K562 (cell line): ENCODE data around the gene FAM234A. TPM values are rescaled to one million over a fixed set of nuclear protein-coding genes. Genes with fewer than 3 reads are reported as not detected.

ENCODE experiments used
- ATAC-seq: fragments of 200-7000 bp; cut with Tn5 transposase; 3 replicates; pipeline ENCODE4 v1.9.1; 2020; ENCODE audit warnings: moderate library complexity
- BruUV-seq: library from RNA; stranded (reverse); fragments of 400-500 nt; replicated peaks from 2 replicates; lab custom pipeline; 2021; lab: Mats Ljungman, UMichigan
- CTCF ChIA-PET: fragments of 300-600 bp; formaldehyde crosslinking; extraction: SDS; loops from one replicate; lab custom pipeline; 2021; ENCODE audit warnings: low intra/inter-chr PET ratio; lab: Yijun Ruan, JAX
- POLR2A ChIA-PET: fragments of 300-600, 350-650 bp; sonication (Branson Sonifier 250); formaldehyde crosslinking; extraction: SDS; loops from one replicate; lab custom pipeline; 2021; ENCODE audit warnings: antibody characterized with exemption, inconsistent platforms; lab: Yijun Ruan, JAX
- DNase-seq, 4 experiments: peaks; one replicate each; pipeline versions ENCODE4 v3.0.0 to v3.0.0-alpha.2; 2011 to 2018; ENCODE audit warnings: low spot score in 3 of 4, mixed read lengths in 3 of 4; ENCODE audit errors: extremely low read depth in 1 of 4
- FAIRE-seq: peaks from 2 replicates; lab custom pipeline; 2011; peaks lifted over from hg19 to GRCh38; lab: Jason Lieb, UNC
- H2AFZ ChIP-seq: 2 replicates; pipeline ENCODE4 v1.6.0; 2011; ENCODE audit warnings: low read depth, low read length, control low read depth, inconsistent platforms
- H3K27ac ChIP-seq: fragments of 200-600 bp; 3 replicates; pipeline ENCODE4 v1.8.0; 2011; ENCODE audit warnings: low read depth, mild to moderate bottlenecking, control low read depth, inconsistent platforms, low read length, moderate library complexity, mixed read lengths; ENCODE audit errors: extremely low read depth
- H3K27me3 ChIP-seq, 2 experiments: fragments of 300-600 bp in 1 of 2; 2 replicates in 1 of 2; 3 replicates in 1 of 2; pipeline versions ENCODE4 v1.6.0 to v1.8.0; 2011; ENCODE audit warnings: inconsistent platforms in 2 of 2, low read length in 2 of 2, mild to moderate bottlenecking in 1 of 2, mixed read lengths in 1 of 2, moderate library complexity in 1 of 2; ENCODE audit not compliant: control insufficient read depth in 2 of 2, insufficient read depth in 2 of 2
- H3K36me3 ChIP-seq: fragments of 300-600 bp; 3 replicates; pipeline ENCODE4 v1.8.0; 2011; ENCODE audit warnings: mild to moderate bottlenecking, low read length, inconsistent platforms; ENCODE audit not compliant: control insufficient read depth, insufficient read depth
- H3K4me1 ChIP-seq, 2 experiments: fragments of 200-600 bp in 1 of 2; replicated peaks in 1 of 2; 2 replicates in 1 of 2; 3 replicates in 1 of 2; pipeline versions ENCODE4 v1.5.1 to v1.8.0; 2011; ENCODE audit warnings: inconsistent platforms in 2 of 2, low read length in 2 of 2, mild to moderate bottlenecking in 1 of 2, mixed read lengths in 1 of 2, moderate library complexity in 1 of 2; ENCODE audit not compliant: control insufficient read depth in 2 of 2, insufficient read depth in 2 of 2
- H3K4me2 ChIP-seq: 2 replicates; pipeline ENCODE4 v1.6.1; 2011; ENCODE audit warnings: low read length, control low read depth, inconsistent platforms, mixed read lengths; ENCODE audit not compliant: insufficient read depth
- H3K4me3 ChIP-seq: fragments of 200-600 bp; sonication (generic), shearing (Covaris generic); 2 replicates; pipeline ENCODE4 v1.5.1; 2016; ENCODE audit warnings: control low read depth, inconsistent platforms
- H3K79me2 ChIP-seq: fragments of 200-600 bp; 3 replicates; pipeline ENCODE4 v1.8.0; 2011; ENCODE audit warnings: low read length, inconsistent platforms; ENCODE audit not compliant: control insufficient read depth, insufficient read depth
- H3K9ac ChIP-seq, 2 experiments: 2 replicates each; pipeline versions ENCODE4 v1.6.0 to v1.6.1; 2011; ENCODE audit warnings: low read depth in 2 of 2, low read length in 2 of 2, control low read depth in 1 of 2, inconsistent platforms in 1 of 2, mild to moderate bottlenecking in 1 of 2, mixed read lengths in 1 of 2; ENCODE audit not compliant: insufficient read depth in 1 of 2
- H3K9me1 ChIP-seq: one replicate; pipeline ENCODE4 v1.6.0; 2011; ENCODE audit warnings: inconsistent platforms, mild to moderate bottlenecking, low read length, moderate library complexity; ENCODE audit not compliant: control insufficient read depth, insufficient read depth
- H3K9me3 ChIP-seq: replicated peaks from 2 replicates; pipeline ENCODE4 v1.5.1; 2011; ENCODE audit warnings: low read depth, low read length, inconsistent platforms; ENCODE audit not compliant: control insufficient read depth, insufficient read depth
- H4K20me1 ChIP-seq: replicated peaks from 2 replicates; pipeline ENCODE4 v1.6.1; 2011; ENCODE audit warnings: low read length, inconsistent platforms, mixed read lengths; ENCODE audit not compliant: control insufficient read depth, insufficient read depth
- CC2D1A ChIP-seq: fragments of 450-650 bp; IDR thresholded peaks from 2 replicates; pipeline ENCODE4 v1.6.1; 2017; ENCODE audit warnings: mild to moderate bottlenecking
- CCAR2 ChIP-seq: fragments of 200-400 bp; formaldehyde crosslinking; IDR thresholded peaks from 2 replicates; pipeline ENCODE4 v1.6.1; 2017; ENCODE audit warnings: mild to moderate bottlenecking, low read depth, low read length
- EWSR1 ChIP-seq: fragments of 450-650 bp; IDR thresholded peaks from 2 replicates; pipeline ENCODE4 v1.6.1; 2018; ENCODE audit warnings: borderline replicate concordance, mild to moderate bottlenecking, low read depth, moderate library complexity; ENCODE audit not compliant: partially characterized antibody
- FOXJ3 ChIP-seq: sonication (generic); formaldehyde crosslinking; IDR thresholded peaks from 2 replicates; pipeline ENCODE4 v1.4.0; 2020; ENCODE audit warnings: mild to moderate bottlenecking, missing genetic modification reagents
- MYC ChIP-seq, 2 experiments: fragments of 250-450 bp in 1 of 2; sonication (Bioruptor Pico) in 1 of 2; IDR thresholded peaks; 2 replicates each; pipeline versions ENCODE4 v1.5.1 to v1.6.1; 2012 to 2021; ENCODE audit warnings: low read depth in 2 of 2, borderline replicate concordance in 1 of 2, improper control_type of control experiment in 1 of 2, low read length in 1 of 2, mild to moderate bottlenecking in 1 of 2, moderate library complexity in 1 of 2
- PML ChIP-seq: IDR thresholded peaks from 2 replicates; pipeline ENCODE4 v1.6.1; 2012; ENCODE audit warnings: low read length, inconsistent platforms
- TSC22D4 ChIP-seq: fragments of 450-650 bp; IDR thresholded peaks from 2 replicates; pipeline ENCODE4 v1.6.1; 2016; ENCODE audit warnings: missing genetic modification characterization, missing biosample characterization, control low read depth
- USF2 ChIP-seq: sonication (generic); formaldehyde crosslinking; IDR thresholded peaks from 2 replicates; pipeline ENCODE4 v1.5.0; 2020; ENCODE audit warnings: missing genetic modification reagents
- ZBTB17 ChIP-seq: fragments of 450-650 bp; formaldehyde crosslinking; IDR thresholded peaks from 2 replicates; pipeline ENCODE4 v1.4.0; 2020; ENCODE audit warnings: mild to moderate bottlenecking
- ZNF518B ChIP-seq: fragments of 250-450 bp; sonication (Bioruptor Pico); IDR thresholded peaks from 2 replicates; pipeline ENCODE4 v1.5.0; 2021; ENCODE audit warnings: mild to moderate bottlenecking, moderate library complexity
- ZNF79 ChIP-seq: fragments of 250-450 bp; sonication (Bioruptor Pico); IDR thresholded peaks from 2 replicates; pipeline ENCODE4 v1.4.0; 2020; ENCODE audit warnings: low read depth, mild to moderate bottlenecking, moderate library complexity
- WGBS: fragments of 100-300 bp; shearing (Covaris generic); methylation state at CpG from one replicate; pipeline ENCODE4 v1.1.6; 2016; ENCODE audit warnings: low coverage, mixed read lengths; ENCODE audit not compliant: insufficient coverage; ENCODE audit errors: missing lambda C conversion rate; 5-methylcytosine and 5-hydroxymethylcytosine counted together
- in situ Hi-C: fragments of 300-500 bp; cut with MboI; formaldehyde crosslinking; loops from 4 replicates; pipeline ENCODE4 v1.15.0; 2018; ENCODE audit warnings: inconsistent platforms, mixed read lengths
- intact Hi-C: fragments of 100-400 bp; cut with micrococcal nuclease; formaldehyde crosslinking; loops from 2 replicates; pipeline ENCODE4 v1.14.2; 2022
- polyA plus RNA-seq, 8 experiments: library from polyadenylated mRNA; depleted of rRNA in 4 of 8; stranded (reverse) in 5 of 8; unstranded in 3 of 8; fragments of >200 nt; fragmentation: Nextera tagmentation in 2 of 8; fragmentation: Illumina TruSeq in 1 of 8; extraction: Ambion mirVana in 2 of 8; extraction: Trizol in 1 of 8; gene quantifications; 2 replicates each; pipeline versions ENCODE4 v1.2.1 to v1.2.3, GENCODE V29; 2011 to 2014; ENCODE audit warnings: inconsistent platforms in 1 of 8, missing spikeins in 1 of 8
- total RNA-seq, 7 experiments: library from RNA; depleted of rRNA in 6 of 7; stranded (reverse); fragments of >200 nt in 6 of 7; fragmentation: Illumina TruSeq in 2 of 7; extraction: Trizol in 2 of 7; gene quantifications; 2 replicates each; pipeline versions ENCODE4 v1.2.1 to v1.2.3, GENCODE V29; 2011 to 2021; ENCODE audit warnings: low replicate concordance in 1 of 7
- TF ChIP-seq, protein P1 (sequence below): fragments of 450-650 bp; IDR thresholded peaks from 2 replicates; pipeline ENCODE4 v1.6.1; 2017; ENCODE audit warnings: antibody characterized with exemption, mild to moderate bottlenecking

FAM234A gene
- total and polyA plus RNA-seq, 9 of the 15 experiments (the other 6 are each of a cell fraction or from before 2014, with no cell fraction given) = 1.0 to 47.9 (median 15.0) TPM

- ATAC-seq = peak; percentile 80
- DNase-seq = peak in 2 of 4 experiments; percentile 31 to 63
- POLR2A ChIA-PET = interaction anchor here (0.7 to 1.0 kb wide), 3 partner anchors 10 to 24 kb away, joined by 3 to 4 read pairs (median 3); no protein-coding TSS in a partner anchor
- 0 out of 2 replicates have a peak, but pooled peaks have one; percentile 7 for TF ChIP-seq MYC (IDR thresholded peaks at IDR 0.05; ENCODE audit: low read depth, low read length)
- no peak for TF ChIP-seq MYC (CRISPR knock-in tag; IDR thresholded peaks at IDR 0.05; ENCODE audit: borderline replicate concordance, low read depth)
- TF ChIP-seq ZNF79 = no peak
- no peak for TF ChIP-seq EWSR1
- TF ChIP-seq PML = no peak
- TF ChIP-seq, protein P1, sequence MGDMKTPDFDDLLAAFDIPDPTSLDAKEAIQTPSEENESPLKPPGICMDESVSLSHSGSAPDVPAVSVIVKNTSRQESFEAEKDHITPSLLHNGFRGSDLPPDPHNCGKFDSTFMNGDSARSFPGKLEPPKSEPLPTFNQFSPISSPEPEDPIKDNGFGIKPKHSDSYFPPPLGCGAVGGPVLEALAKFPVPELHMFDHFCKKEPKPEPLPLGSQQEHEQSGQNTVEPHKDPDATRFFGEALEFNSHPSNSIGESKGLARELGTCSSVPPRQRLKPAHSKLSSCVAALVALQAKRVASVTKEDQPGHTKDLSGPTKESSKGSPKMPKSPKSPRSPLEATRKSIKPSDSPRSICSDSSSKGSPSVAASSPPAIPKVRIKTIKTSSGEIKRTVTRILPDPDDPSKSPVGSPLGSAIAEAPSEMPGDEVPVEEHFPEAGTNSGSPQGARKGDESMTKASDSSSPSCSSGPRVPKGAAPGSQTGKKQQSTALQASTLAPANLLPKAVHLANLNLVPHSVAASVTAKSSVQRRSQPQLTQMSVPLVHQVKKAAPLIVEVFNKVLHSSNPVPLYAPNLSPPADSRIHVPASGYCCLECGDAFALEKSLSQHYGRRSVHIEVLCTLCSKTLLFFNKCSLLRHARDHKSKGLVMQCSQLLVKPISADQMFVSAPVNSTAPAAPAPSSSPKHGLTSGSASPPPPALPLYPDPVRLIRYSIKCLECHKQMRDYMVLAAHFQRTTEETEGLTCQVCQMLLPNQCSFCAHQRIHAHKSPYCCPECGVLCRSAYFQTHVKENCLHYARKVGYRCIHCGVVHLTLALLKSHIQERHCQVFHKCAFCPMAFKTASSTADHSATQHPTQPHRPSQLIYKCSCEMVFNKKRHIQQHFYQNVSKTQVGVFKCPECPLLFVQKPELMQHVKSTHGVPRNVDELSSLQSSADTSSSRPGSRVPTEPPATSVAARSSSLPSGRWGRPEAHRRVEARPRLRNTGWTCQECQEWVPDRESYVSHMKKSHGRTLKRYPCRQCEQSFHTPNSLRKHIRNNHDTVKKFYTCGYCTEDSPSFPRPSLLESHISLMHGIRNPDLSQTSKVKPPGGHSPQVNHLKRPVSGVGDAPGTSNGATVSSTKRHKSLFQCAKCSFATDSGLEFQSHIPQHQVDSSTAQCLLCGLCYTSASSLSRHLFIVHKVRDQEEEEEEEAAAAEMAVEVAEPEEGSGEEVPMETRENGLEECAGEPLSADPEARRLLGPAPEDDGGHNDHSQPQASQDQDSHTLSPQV = peak; percentile 23; the same call in 1 of the 2 replicates
- TF ChIP-seq USF2 = no peak
- no peak for TF ChIP-seq ZBTB17
- TF ChIP-seq TSC22D4 (tag) = no peak
- peak; percentile 54; the same call in 1 of the 2 replicates for TF ChIP-seq CC2D1A
- TF ChIP-seq FOXJ3 = no peak
- TF ChIP-seq CCAR2 = no peak
- no peak for TF ChIP-seq ZNF518B (CRISPR knock-in tag)
Observed at GRCh38 chr16:259226-259625, 24.6 kb downstream of the FAM234A start.

More at GRCh38 chr16:259226-259625, 24.6 kb downstream of the FAM234A start:
- peaks cover 13 to 45% of the 10 kb centered on the region in 2 experiments; a peak in 4 of 5 replicates for H3K4me1 ChIP-seq
- H4K20me1 ChIP-seq = no peaks in the 10 kb centered on the region
- H3K27me3 ChIP-seq = no peaks in the 10 kb centered on the region
- H3K27ac ChIP-seq = peak overlapping the region; percentile 29; the same call in 2 of the 3 replicates
- WGBS = 6% methylated on average over 10 of the region's 10 CpGs
- H3K36me3 ChIP-seq = peaks cover 31% of the 10 kb centered on the region; the same call in 2 of the 3 replicates
- peak overlapping the region; percentile 21 to 68; a peak in 3 of 4 replicates for H3K9ac ChIP-seq
- peaks cover 4% of the 10 kb centered on the region for H3K9me1 ChIP-seq
- no peaks in the 10 kb centered on the region for H3K79me2 ChIP-seq
- intact Hi-C loops (no loop called here), in situ Hi-C loops (no loop called here)
- no TSS peak for BruUV-seq
- FAIRE-seq = peak; percentile 88
- CTCF ChIA-PET = no interaction called here
- H3K9me3 ChIP-seq = no peaks in the 10 kb centered on the region
- H3K4me2 ChIP-seq = peak overlapping the region; percentile 54
- no peak overlapping the region for H3K4me3 ChIP-seq
- H2AFZ ChIP-seq = peak overlapping the region; percentile 43; the same call in 1 of the 2 replicates
